Activated naive CD8-positive, alpha-beta T cell treated with anti-CD3 and anti-CD28 coated beads, Interleukin-2, amount 10 ng/mL, durations not matched to agents 7 days and 5 days (primary cell): ENCODE data around the gene ACTN3. TPM values are rescaled to one million over a fixed set of nuclear protein-coding genes. Genes with fewer than 3 reads are reported as not detected.
A peak's percentile ranks its signal among the peaks of the same experiment; 100 is the strongest.

ENCODE experiments used
- ATAC-seq: fragments of 150-1000 bp; cut with Tn5 transposase; one replicate; pipeline ENCODE4 v1.10.0; 2021; ENCODE audit warnings: low read depth, moderate library complexity
- POLR2A ChIA-PET: fragments of 350-600 bp; sonication (Branson Sonifier 250); formaldehyde crosslinking; loops from one replicate; lab custom pipeline; 2021; ENCODE audit warnings: antibody characterized with exemption; lab: Charles Lee
- DNase-seq: peaks from one replicate; pipeline ENCODE4 v3.0.0; 2021
- H3K27ac Mint-ChIP-seq: one replicate; pipeline ENCODE4 v1.8.0; 2022; ENCODE audit warnings: mild to moderate bottlenecking, mixed read lengths
- H3K27me3 Mint-ChIP-seq: one replicate; pipeline ENCODE4 v1.8.0; 2022; ENCODE audit warnings: mild to moderate bottlenecking, moderate library complexity, mixed read lengths
- H3K36me3 Mint-ChIP-seq: one replicate; pipeline ENCODE4 v1.8.0; 2021; ENCODE audit warnings: mild to moderate bottlenecking, mixed read lengths
- H3K4me1 Mint-ChIP-seq: one replicate; pipeline ENCODE4 v1.8.0; 2021; ENCODE audit warnings: mixed read lengths
- H3K4me3 Mint-ChIP-seq: one replicate; pipeline ENCODE4 v1.8.0; 2022; ENCODE audit warnings: mild to moderate bottlenecking, moderate library complexity, mixed read lengths
- H3K9me3 Mint-ChIP-seq: one replicate; pipeline ENCODE4 v1.8.0; 2021; ENCODE audit warnings: mixed read lengths
- total RNA-seq, 2 experiments: library from RNA; stranded (reverse); gene quantifications; one replicate each; pipeline ENCODE4 v1.2.3, GENCODE V29; 2021

ACTN3 gene
- total RNA-seq, 2 experiments from 2014 or later: 0.11 TPM; not detected in 1

- no peak for ATAC-seq
- no peak for DNase-seq
- Mint-ChIP-seq H3K4me1 (peaks cover 17% of the 10 kb centered on the region), H3K36me3 (peaks cover 3% of the 10 kb centered on the region), H3K27me3 (peaks cover 7% of the 10 kb centered on the region), H3K4me3 (no peak overlapping the region), H3K9me3 (no peaks in the 10 kb centered on the region), H3K27ac (no peak overlapping the region)
- POLR2A ChIA-PET: no interaction called here
These were observed 1.3 kb downstream of the ACTN3 start for GRCh38 chr11:66548041-66548440.

GRCh38 chr11:66548774-66549630, 2.3 kb downstream of the ACTN3 start:
- DNase-seq (no peak), ATAC-seq (no peak)
- Mint-ChIP-seq H3K27me3 (peaks cover 7% of the 10 kb centered on the region), H3K36me3 (no peaks in the 10 kb centered on the region), H3K27ac (no peak overlapping the region), H3K9me3 (no peaks in the 10 kb centered on the region), H3K4me1 (peaks cover 9% of the 10 kb centered on the region), H3K4me3 (no peak overlapping the region)
- POLR2A ChIA-PET: no interaction called here

GRCh38 chr11:66549696-66550095, 3.0 kb downstream of the ACTN3 start:
- Mint-ChIP-seq H3K36me3 (no peaks in the 10 kb centered on the region), H3K9me3 (no peaks in the 10 kb centered on the region), H3K27ac (no peak overlapping the region), H3K4me1 (peaks cover 4% of the 10 kb centered on the region), H3K27me3 (peaks cover 7% of the 10 kb centered on the region), H3K4me3 (no peak overlapping the region)
- DNase-seq: no peak
- ATAC-seq: no peak
- POLR2A ChIA-PET: no interaction called here

- Mint-ChIP-seq H3K27ac (no peak overlapping the region), H3K4me3 (no peak overlapping the region), H3K9me3 (no peaks in the 10 kb centered on the region), H3K27me3 (peaks cover 13% of the 10 kb centered on the region), H3K36me3 (no peaks in the 10 kb centered on the region), H3K4me1 (peaks cover 1% of the 10 kb centered on the region)
- ATAC-seq (no peak), DNase-seq (no peak)
- POLR2A ChIA-PET: no interaction called here
These were observed 4.2 kb downstream of the ACTN3 start for GRCh38 chr11:66550887-66551286.

GRCh38 chr11:66554602-66555001, 7.9 kb downstream of the ACTN3 start:
- H3K27me3 Mint-ChIP-seq: peaks cover 13% of the 10 kb centered on the region
- ATAC-seq: no peak
- no peaks in the 10 kb centered on the region for H3K4me1 Mint-ChIP-seq
- no peak for DNase-seq
- no peaks in the 10 kb centered on the region for H3K36me3 Mint-ChIP-seq
- no peak overlapping the region for H3K4me3 Mint-ChIP-seq
- POLR2A ChIA-PET: interaction anchor here (1.1 to 1.2 kb wide), 2 partner anchors 9 to 14 kb away, joined by 3 read pairs; partner anchors contain the start of genes ACTN3, CTSF and ZDHHC24
- H3K27ac Mint-ChIP-seq: no peak overlapping the region
- no peaks in the 10 kb centered on the region for H3K9me3 Mint-ChIP-seq

- H3K27me3 Mint-ChIP-seq: peaks cover 13% of the 10 kb centered on the region
- no peaks in the 10 kb centered on the region for H3K4me1 Mint-ChIP-seq
- no peak overlapping the region for H3K27ac Mint-ChIP-seq
- POLR2A ChIA-PET: interaction anchor here (0.6 to 1.2 kb wide), 3 partner anchors 9 to 80 kb away, joined by 3 read pairs; partner anchors contain the start of genes ACTN3, CTSF and ZDHHC24
- no peaks in the 10 kb centered on the region for H3K9me3 Mint-ChIP-seq
- no peak for ATAC-seq
- H3K4me3 Mint-ChIP-seq: no peak overlapping the region
- no peaks in the 10 kb centered on the region for H3K36me3 Mint-ChIP-seq
- no peak for DNase-seq
These were observed 8.7 kb downstream of the ACTN3 start for GRCh38 chr11:66555416-66555815.

- peaks cover 13% of the 10 kb centered on the region for H3K27me3 Mint-ChIP-seq
- ATAC-seq (no peak), DNase-seq (no peak)
- no peaks in the 10 kb centered on the region for H3K4me1 Mint-ChIP-seq
- H3K27ac Mint-ChIP-seq: no peak overlapping the region
- no peaks in the 10 kb centered on the region for H3K36me3 Mint-ChIP-seq
- POLR2A ChIA-PET: no interaction called here
- no peaks in the 10 kb centered on the region for H3K9me3 Mint-ChIP-seq
- H3K4me3 Mint-ChIP-seq: no peak overlapping the region
These were observed 9.4 kb downstream of the ACTN3 start for GRCh38 chr11:66556086-66556485.

GRCh38 chr11:66557733-66558326, 11.1 kb downstream of the ACTN3 start:
- no peak for ATAC-seq
- peaks cover 13% of the 10 kb centered on the region for H3K27me3 Mint-ChIP-seq
- POLR2A ChIA-PET: no interaction called here
- H3K27ac Mint-ChIP-seq: no peak overlapping the region
- H3K36me3 Mint-ChIP-seq: no peaks in the 10 kb centered on the region
- no peaks in the 10 kb centered on the region for H3K9me3 Mint-ChIP-seq
- DNase-seq: no peak
- no peaks in the 10 kb centered on the region for H3K4me1 Mint-ChIP-seq
- H3K4me3 Mint-ChIP-seq: no peak overlapping the region

- Mint-ChIP-seq H3K27me3 (peaks cover 13% of the 10 kb centered on the region), H3K36me3 (no peaks in the 10 kb centered on the region), H3K27ac (no peak overlapping the region), H3K4me1 (no peaks in the 10 kb centered on the region), H3K9me3 (no peaks in the 10 kb centered on the region), H3K4me3 (no peak overlapping the region)
- ATAC-seq (peak; percentile 62), DNase-seq (no peak)
- POLR2A ChIA-PET: interaction anchor here (0.6 kb wide), 1 partner anchor 52 kb away, joined by 9 read pairs; no protein-coding TSS in a partner anchor
These were observed 12.6 kb downstream of the ACTN3 start for GRCh38 chr11:66559142-66559865.

GRCh38 chr11:66559866-66560676, 13.4 kb downstream of the ACTN3 start:
- Mint-ChIP-seq H3K27me3 (peaks cover 11% of the 10 kb centered on the region), H3K4me3 (no peak overlapping the region), H3K9me3 (no peaks in the 10 kb centered on the region), H3K4me1 (no peaks in the 10 kb centered on the region), H3K27ac (no peak overlapping the region), H3K36me3 (no peaks in the 10 kb centered on the region)
- no peak for DNase-seq
- ATAC-seq: no peak
- POLR2A ChIA-PET: interaction anchor here (0.6 kb wide), 1 partner anchor 52 kb away, joined by 9 read pairs; no protein-coding TSS in a partner anchor

- Mint-ChIP-seq H3K27ac (no peak overlapping the region), H3K27me3 (peaks cover 10% of the 10 kb centered on the region), H3K4me3 (no peak overlapping the region), H3K36me3 (no peaks in the 10 kb centered on the region), H3K9me3 (no peaks in the 10 kb centered on the region), H3K4me1 (no peaks in the 10 kb centered on the region)
- DNase-seq: no peak
- ATAC-seq: no peak
- POLR2A ChIA-PET: interaction anchor here (1.4 kb wide), 1 partner anchor 31 kb away, joined by 3 read pairs; no protein-coding TSS in a partner anchor
These were observed 14.7 kb downstream of the ACTN3 start for GRCh38 chr11:66561178-66561974.

GRCh38 chr11:66561975-66562248, 15.2 kb downstream of the ACTN3 start:
- no peak for ATAC-seq
- Mint-ChIP-seq H3K4me3 (no peak overlapping the region), H3K9me3 (no peaks in the 10 kb centered on the region), H3K36me3 (no peaks in the 10 kb centered on the region), H3K27ac (no peak overlapping the region), H3K27me3 (peaks cover 12% of the 10 kb centered on the region), H3K4me1 (no peaks in the 10 kb centered on the region)
- no peak for DNase-seq
- POLR2A ChIA-PET: interaction anchor here (1.4 kb wide), 1 partner anchor 30 kb away, joined by 3 read pairs; no protein-coding TSS in a partner anchor
